GM21381 (cell line): ENCODE data around the gene DNAL1.
"Not testable (repeated sequence)": the region's sequence is repeated elsewhere in the genome, so short reads cannot be mapped to it uniquely, and the experiment has no call there.

Experiments used
- ATAC-seq: cut with Tn5 transposase; IDR thresholded peaks from one replicate; pipeline ENCODE4 v1.9.1; 2021; ENCODE audit warnings: mild to moderate bottlenecking, moderate library complexity; ENCODE audit not compliant: unreplicated experiment

The DNAL1 gene

GRCh38 chr14:73696466-73697400 is 51.9 kb downstream of the DNAL1 start:
- ATAC-seq, result peak; percentile 66

GRCh38 chr14:73700325-73700724 is 55.5 kb downstream of the DNAL1 start:
- no peak for ATAC-seq

GRCh38 chr14:73708076-73708475 is 63.3 kb downstream of the DNAL1 start:
- ATAC-seq, result not testable (repeated sequence)

GRCh38 chr14:73709904-73710469 is 65.2 kb downstream of the DNAL1 start:
- no peak for ATAC-seq

GRCh38 chr14:73710737-73711136 is 66.0 kb downstream of the DNAL1 start:
- no peak for ATAC-seq

GRCh38 chr14:73712071-73712506 is 67.3 kb downstream of the DNAL1 start:
- no peak for ATAC-seq

GRCh38 chr14:73712540-73713180 is 67.9 kb downstream of the DNAL1 start:
- ATAC-seq, result no peak

GRCh38 chr14:73713206-73713802 is 68.5 kb downstream of the DNAL1 start:
- ATAC-seq, result no peak

GRCh38 chr14:73713803-73714655 is 69.2 kb downstream of the DNAL1 start, which contains the start of gene PNMA1:
TSS of gene PNMA1 (minus strand) at chr14:73714384. CDS start at chr14:73713639, 745 bp downstream.
- peak; percentile 71 for ATAC-seq

GRCh38 chr14:73714656-73715081 is 69.9 kb downstream of the DNAL1 start:
- no peak for ATAC-seq

- no peak for ATAC-seq
Observed at GRCh38 chr14:73715707-73716106, 70.9 kb downstream of the DNAL1 start.

- ATAC-seq, result no peak
Observed at GRCh38 chr14:73717266-73717665, 72.5 kb downstream of the DNAL1 start.

- no peak for ATAC-seq
Observed at GRCh38 chr14:73717711-73718417, 73.1 kb downstream of the DNAL1 start.

- no peak for ATAC-seq
Observed at GRCh38 chr14:73718418-73719251, 73.8 kb downstream of the DNAL1 start.

- ATAC-seq, result no peak
Observed at GRCh38 chr14:73719361-73719760, 74.6 kb downstream of the DNAL1 start.

GRCh38 chr14:73719791-73720190 is 75.0 kb downstream of the DNAL1 start:
- ATAC-seq, result no peak

- ATAC-seq, result no peak
Observed at GRCh38 chr14:73720636-73721035, 75.8 kb downstream of the DNAL1 start.

- no peak for ATAC-seq
Observed at GRCh38 chr14:73721101-73721821, 76.5 kb downstream of the DNAL1 start.
